KG1 (cell line): ENCODE data around the gene UBAC2.
A peak's percentile ranks its signal among the peaks of the same experiment; 100 is the strongest.
"Not testable (repeated sequence)": the region's sequence is repeated elsewhere in the genome, so short reads cannot be mapped to it uniquely, and the experiment has no call there.

Experiments used
- DNase-seq: peaks from one replicate; lab custom pipeline; 2025; lab: John Stamatoyannopoulos, UW

UBAC2 gene

GRCh38 chr13:99214731-99215130 is 14.1 kb downstream of the UBAC2 start:
- DNase-seq: no peak

DNA sequence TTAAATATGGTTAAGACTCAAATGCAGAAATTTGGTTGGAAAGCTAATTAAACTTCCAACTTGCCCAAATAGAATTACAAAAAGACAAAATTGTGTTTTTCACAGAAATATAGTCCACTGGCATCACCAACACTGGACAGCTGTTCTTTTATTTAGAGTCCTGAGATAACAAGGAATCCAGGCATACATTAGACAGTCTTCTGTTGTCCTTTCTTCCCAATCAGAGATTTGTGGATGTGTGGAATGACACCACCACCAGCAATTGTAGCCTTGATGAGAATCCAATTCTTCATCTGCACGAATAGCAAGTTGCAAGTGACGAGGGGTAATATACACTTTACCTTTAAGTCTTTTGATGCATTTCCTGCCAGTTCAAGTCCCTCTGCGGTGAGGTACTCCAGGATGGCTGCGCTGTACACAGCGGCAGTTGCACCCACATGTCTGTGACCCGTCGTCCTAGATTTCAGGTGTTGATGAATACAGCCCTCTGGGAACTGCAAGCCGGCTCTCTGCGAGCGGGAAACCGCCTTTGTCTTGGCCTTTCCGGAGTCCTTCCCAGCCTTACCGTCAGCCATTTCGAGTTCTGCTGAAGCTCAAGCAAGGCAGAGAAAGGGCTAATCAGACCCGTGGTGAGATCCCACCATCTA is 14.7 kb downstream of the UBAC2 start:
- DNase-seq: no peak

GRCh38 chr13:99217461-99218110 is 16.9 kb downstream of the UBAC2 start:
- DNase-seq: no peak

GRCh38 chr13:99218126-99218525 is 17.5 kb downstream of the UBAC2 start:
- no peak for DNase-seq

DNA sequence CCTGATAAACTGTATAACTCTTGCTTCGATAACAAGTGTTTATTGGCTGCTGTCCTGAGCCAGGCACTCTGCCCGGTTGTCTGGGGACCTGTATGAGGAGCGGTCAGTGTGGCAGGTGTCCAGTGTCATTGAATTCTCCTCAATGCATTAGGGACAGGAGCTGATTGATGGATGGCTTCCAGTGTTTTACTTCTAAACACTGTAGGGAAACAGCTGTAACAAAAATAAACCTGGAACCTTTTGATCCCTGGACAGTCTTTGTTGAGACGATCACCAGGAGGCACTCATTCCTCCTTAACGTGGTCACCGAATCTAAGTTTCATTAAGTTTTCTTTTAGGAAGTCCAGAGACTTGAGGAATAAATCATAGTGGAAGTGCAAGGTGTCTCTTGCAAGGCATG is 17.9 kb downstream of the UBAC2 start:
- DNase-seq: no peak

- no peak for DNase-seq
Measured at GRCh38 chr13:99218969-99219368, 18.3 kb downstream of the UBAC2 start.

- DNase-seq: no peak
Measured at GRCh38 chr13:99220199-99220935, 19.7 kb downstream of the UBAC2 start.

DNA sequence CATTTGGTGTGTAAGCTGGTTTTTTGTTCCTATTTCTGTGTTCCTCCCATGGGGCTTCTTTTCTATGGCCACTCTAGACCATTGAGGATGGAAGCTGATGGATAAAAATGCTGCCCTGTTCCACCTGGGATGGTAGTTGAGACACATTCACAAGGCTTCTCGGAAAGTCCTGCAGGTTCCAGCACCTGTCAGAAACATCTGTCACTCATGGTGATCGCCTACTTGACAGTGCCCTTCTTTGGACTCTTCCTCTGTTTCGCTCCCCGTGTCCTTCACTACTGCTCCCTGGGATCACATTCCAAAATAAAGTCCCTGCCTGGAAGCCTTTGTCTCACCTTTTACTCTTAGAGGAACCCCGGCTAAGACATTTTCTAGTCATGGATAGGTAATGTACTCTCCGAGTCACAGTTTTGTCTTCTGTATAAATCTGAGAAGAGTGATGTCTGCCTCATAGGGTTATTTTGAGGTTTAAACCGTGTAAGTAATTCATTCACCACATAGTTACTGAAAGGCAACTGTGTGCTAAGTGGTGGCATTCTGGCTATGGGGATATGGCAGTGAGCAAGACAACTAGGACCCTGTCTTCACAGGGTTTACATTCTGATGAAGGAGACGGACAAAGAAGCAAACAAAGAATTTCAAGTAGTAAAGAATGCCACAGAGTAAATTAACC is 21.0 kb downstream of the UBAC2 start:
- DNase-seq: no peak

- DNase-seq: no peak
Measured at GRCh38 chr13:99223587-99223986, 22.9 kb downstream of the UBAC2 start.

GRCh38 chr13:99224021-99224420 is 23.4 kb downstream of the UBAC2 start:
- no peak for DNase-seq

- DNase-seq: no peak
Measured at GRCh38 chr13:99225078-99225477, 24.4 kb downstream of the UBAC2 start.

- no peak for DNase-seq
Measured at GRCh38 chr13:99226513-99226912, 25.9 kb downstream of the UBAC2 start.

DNA sequence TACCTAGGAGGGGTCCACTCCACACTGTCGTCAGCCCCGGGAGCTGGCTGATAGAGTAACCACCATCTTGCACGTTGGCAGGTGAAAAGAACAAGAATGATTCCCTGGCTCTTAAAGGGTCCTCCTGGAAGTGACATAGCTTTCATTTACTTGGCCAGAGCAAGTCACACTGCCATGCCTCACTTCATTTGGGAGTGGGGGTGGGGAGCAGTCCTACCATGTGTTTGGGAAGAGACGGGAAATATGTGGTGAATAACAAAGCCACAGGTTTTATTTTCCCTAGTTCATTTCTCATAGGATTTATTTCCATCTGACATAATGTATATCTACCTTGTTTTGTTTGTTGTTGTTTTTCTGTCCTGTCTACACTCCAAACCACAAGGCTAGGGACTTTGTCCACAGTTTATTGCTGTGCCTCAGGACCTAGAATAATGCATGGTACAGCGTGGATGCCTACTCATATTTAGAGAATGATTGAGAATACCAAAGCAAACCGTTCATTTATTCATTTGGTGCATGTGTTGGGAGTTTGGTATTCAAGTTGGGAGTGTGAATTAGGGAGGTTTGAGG is 26.8 kb downstream of the UBAC2 start:
- no peak for DNase-seq

DNA sequence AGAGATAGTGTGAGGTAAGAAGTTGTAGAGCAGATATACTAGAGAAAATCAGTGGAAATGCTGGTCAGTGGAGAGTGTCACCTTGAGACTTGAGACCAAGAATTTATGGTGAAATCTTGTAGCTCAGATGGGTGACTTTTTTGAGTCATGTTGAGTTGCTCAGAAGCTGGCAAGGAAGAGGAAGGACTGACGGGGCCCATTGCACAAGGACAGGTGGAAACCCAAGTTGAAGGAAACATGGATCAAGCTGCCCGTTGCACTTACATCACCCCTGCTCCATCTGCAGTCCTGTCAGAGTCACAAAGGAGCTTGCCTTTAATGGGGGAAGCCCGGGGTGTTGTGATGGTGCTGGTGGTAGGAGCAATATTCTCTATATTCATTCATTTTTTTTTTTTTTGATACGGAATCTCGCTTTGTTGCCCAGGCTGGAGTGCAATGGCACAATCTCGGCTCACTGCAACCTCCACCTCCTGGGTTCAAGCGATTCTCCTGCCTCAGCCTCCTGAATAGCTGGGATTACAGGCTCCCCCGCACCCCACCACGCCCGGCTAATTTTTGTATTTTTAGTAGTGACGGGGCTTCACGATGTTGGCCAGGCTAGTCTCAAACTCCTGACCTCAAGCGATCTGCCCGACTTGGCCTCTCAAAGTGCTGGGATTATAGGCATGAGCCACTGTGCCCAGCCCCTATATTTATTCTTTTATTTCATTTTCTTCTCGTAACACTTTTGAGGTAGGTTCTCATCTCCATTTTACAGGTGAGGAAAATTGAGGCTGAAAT is 27.4 kb downstream of the UBAC2 start:
- no peak for DNase-seq

DNA sequence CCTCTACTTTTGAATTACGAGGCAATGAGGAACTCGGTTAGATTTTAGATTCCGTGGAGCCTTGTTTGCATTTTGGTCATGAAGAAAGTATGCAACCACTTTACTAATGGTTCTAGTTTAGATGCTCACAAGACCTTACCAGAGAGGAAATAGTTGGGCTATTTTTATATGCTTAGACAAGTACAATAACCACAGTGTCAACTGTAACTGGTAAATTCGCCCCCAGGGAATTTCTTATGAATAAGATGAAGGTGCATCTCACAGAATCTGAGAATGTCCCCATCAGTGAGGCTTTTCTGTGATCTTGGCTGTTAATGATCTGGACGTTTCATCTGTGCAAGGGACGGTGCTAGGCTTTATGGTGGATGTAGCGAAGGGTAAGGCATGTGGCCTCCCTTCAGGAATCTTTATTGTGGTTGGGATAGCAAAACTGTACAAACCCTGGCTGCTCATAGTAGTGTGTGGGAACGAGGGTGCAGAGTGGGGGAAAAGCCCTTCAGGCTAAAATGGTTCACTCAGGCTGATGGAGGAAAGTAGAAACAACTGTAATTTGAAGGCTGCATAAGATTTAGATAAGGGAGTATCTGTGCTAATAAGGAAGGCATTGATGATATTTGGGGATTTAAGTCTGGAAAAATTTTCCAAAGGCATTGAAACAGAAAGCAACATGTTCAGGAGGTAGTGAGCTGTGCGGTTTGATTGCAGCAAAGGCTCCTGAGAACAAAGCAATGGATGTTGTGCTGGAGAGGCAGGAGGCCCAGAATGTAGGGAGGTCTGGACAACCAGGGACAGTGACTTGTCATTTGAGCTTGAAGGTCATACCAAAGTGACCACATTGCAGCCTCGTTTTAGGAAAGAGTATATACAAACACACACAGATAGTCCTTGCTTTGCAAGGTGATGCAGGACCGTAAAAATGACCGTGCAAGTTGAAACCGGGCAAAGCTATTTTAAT is 28.4 kb downstream of the UBAC2 start:
- DNase-seq: peak; percentile 32

- not testable (repeated sequence) for DNase-seq
Measured at GRCh38 chr13:99230588-99230987, 29.9 kb downstream of the UBAC2 start.

GRCh38 chr13:99230991-99231390 is 30.3 kb downstream of the UBAC2 start:
- DNase-seq: no peak

DNA sequence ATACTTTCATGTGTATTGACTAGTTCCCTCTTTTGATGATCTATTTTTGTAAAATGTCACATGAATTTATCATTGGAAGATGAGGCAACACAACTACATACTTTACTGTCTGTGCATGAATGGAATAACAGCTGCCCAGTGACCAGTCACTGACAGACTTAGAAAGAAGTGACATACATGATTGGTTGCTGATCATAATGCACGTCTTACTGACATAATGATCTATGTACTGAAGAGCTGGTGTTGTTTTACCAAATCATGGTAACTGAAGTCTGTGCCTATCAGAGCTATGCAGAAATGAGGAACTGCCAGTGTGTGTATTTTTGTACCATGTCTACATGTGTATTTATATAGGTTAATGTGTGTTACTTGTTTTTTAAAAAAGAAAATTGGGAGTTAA is 31.1 kb downstream of the UBAC2 start:
- DNase-seq: peak; percentile 30

- no peak for DNase-seq
Measured at GRCh38 chr13:99237981-99238662, 37.5 kb downstream of the UBAC2 start.

DNA sequence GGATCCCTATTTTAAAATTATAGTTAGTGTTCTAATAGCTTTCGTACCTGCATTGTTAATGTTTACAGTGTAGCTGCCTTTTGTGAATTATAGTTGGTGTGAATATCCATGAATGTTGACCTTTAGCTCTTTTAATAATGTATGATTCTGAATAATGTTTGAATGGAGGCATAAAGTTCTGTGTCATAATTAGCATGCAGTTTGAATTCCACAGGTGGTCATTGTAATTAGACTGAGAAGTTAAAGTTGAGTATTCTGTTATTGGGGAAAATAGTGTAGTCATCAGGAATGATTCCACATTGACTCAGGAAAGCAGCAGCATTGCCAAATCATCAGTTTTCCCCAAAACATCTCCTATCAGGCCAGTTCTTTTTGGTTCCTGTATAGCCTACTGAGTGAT is 45.4 kb downstream of the UBAC2 start:
- no peak for DNase-seq
